IPS DF 6.9 (cell line): Measurements from ENCODE around the gene PKP1.

Experiments used
- DNase-seq: peaks from one replicate; pipeline ENCODE4 v3.0.0-alpha.2; 2013; ENCODE audit warnings: low read depth, low spot score
- H3K27ac ChIP-seq: one replicate; pipeline ENCODE4 v1.5.1; 2013; ENCODE audit warnings: low read length, control low read depth
- H3K27me3 ChIP-seq: 2 replicates; pipeline ENCODE4 v1.6.1; 2013; ENCODE audit warnings: mild to moderate bottlenecking, low read length; ENCODE audit not compliant: control insufficient read depth, insufficient read depth
- H3K36me3 ChIP-seq: 2 replicates; pipeline ENCODE4 v1.6.1; 2013; ENCODE audit warnings: low read length; ENCODE audit not compliant: control insufficient read depth, insufficient read depth
- H3K4me1 ChIP-seq: 2 replicates; pipeline ENCODE4 v1.6.1; 2013; ENCODE audit warnings: low read length; ENCODE audit not compliant: control insufficient read depth, insufficient read depth
- H3K4me3 ChIP-seq: 2 replicates; pipeline ENCODE4 v1.5.1; 2013; ENCODE audit warnings: mild to moderate bottlenecking, low read length
- H3K9me3 ChIP-seq: 2 replicates; pipeline ENCODE4 v1.6.1; 2013; ENCODE audit warnings: low read length, inconsistent platforms; ENCODE audit not compliant: control insufficient read depth, insufficient read depth
- WGBS: extraction: QIAGEN DNeasy Blood & Tissue Kit; methylation state at CpG from one replicate; pipeline ENCODE4 v1.1.7; 2013; ENCODE audit warnings: mixed read lengths, missing lambda C conversion rate; ENCODE audit not compliant: insufficient read length, insufficient coverage; 5-methylcytosine and 5-hydroxymethylcytosine counted together

Gene PKP1

GRCh38 chr1:201341377-201341776, 58.1 kb downstream of the PKP1 start:
- Histone ChIP-seq H3K4me3 (no peak overlapping the region), H3K27ac (no peak overlapping the region), H3K36me3 (no peaks in the 10 kb centered on the region), H3K9me3 (no peaks in the 10 kb centered on the region), H3K4me1 (peaks cover 3% of the 10 kb centered on the region; the same call in 1 of the 2 replicates), H3K27me3 (no peaks in the 10 kb centered on the region)
- no CpG with 5 or more reads among the region's 1 CpG for WGBS
- DNase-seq = no peak

GRCh38 chr1:201344206-201345080, 61.1 kb downstream of the PKP1 start:
- Histone ChIP-seq H3K36me3 (no peaks in the 10 kb centered on the region), H3K27ac (no peak overlapping the region), H3K27me3 (no peaks in the 10 kb centered on the region), H3K9me3 (no peaks in the 10 kb centered on the region), H3K4me3 (no peak overlapping the region), H3K4me1 (peaks cover 10% of the 10 kb centered on the region)
- WGBS = no CpG with 5 or more reads among the region's 7 CpGs
- no peak for DNase-seq

GRCh38 chr1:201345081-201345355, 61.7 kb downstream of the PKP1 start:
- Histone ChIP-seq H3K9me3 (no peaks in the 10 kb centered on the region), H3K4me1 (peaks cover 10% of the 10 kb centered on the region), H3K4me3 (no peak overlapping the region), H3K27me3 (no peaks in the 10 kb centered on the region), H3K36me3 (no peaks in the 10 kb centered on the region), H3K27ac (no peak overlapping the region)
- WGBS = no CpG with 5 or more reads among the region's 5 CpGs
- DNase-seq = no peak

- Histone ChIP-seq H3K27me3 (no peaks in the 10 kb centered on the region), H3K4me3 (no peak overlapping the region), H3K4me1 (peaks cover 10% of the 10 kb centered on the region), H3K9me3 (no peaks in the 10 kb centered on the region), H3K27ac (no peak overlapping the region), H3K36me3 (no peaks in the 10 kb centered on the region)
- DNase-seq = peak; percentile 54
- no CpG with 5 or more reads among the region's 5 CpGs for WGBS
These were observed 63.1 kb downstream of the PKP1 start for GRCh38 chr1:201346337-201346939.

- Histone ChIP-seq H3K36me3 (no peaks in the 10 kb centered on the region), H3K27ac (no peak overlapping the region), H3K27me3 (no peaks in the 10 kb centered on the region), H3K4me1 (peaks cover 10% of the 10 kb centered on the region), H3K4me3 (no peak overlapping the region), H3K9me3 (no peaks in the 10 kb centered on the region)
- no peak for DNase-seq
- no CpG with 5 or more reads among the region's 2 CpGs for WGBS
These were observed 63.7 kb downstream of the PKP1 start for GRCh38 chr1:201346987-201347386.

- H3K9me3 ChIP-seq = no peaks in the 10 kb centered on the region
- no peaks in the 10 kb centered on the region for H3K36me3 ChIP-seq
- H3K27ac ChIP-seq = no peak overlapping the region
- H3K27me3 ChIP-seq = no peaks in the 10 kb centered on the region
- no peak overlapping the region for H3K4me3 ChIP-seq
- H3K4me1 ChIP-seq = peaks cover 10% of the 10 kb centered on the region
- WGBS = no CpG with 5 or more reads among the region's 7 CpGs
- no peak for DNase-seq
These were observed 64.3 kb downstream of the PKP1 start for GRCh38 chr1:201347498-201348210.

- WGBS = no CpG with 5 or more reads among the region's 6 CpGs
- H3K27ac ChIP-seq = no peak overlapping the region
- DNase-seq = peak; percentile 89
- H3K9me3 ChIP-seq = no peaks in the 10 kb centered on the region
- H3K4me1 ChIP-seq = peaks cover 10% of the 10 kb centered on the region
- no peaks in the 10 kb centered on the region for H3K36me3 ChIP-seq
- no peak overlapping the region for H3K4me3 ChIP-seq
- no peaks in the 10 kb centered on the region for H3K27me3 ChIP-seq
These were observed 64.9 kb downstream of the PKP1 start for GRCh38 chr1:201348211-201348566.

- no peaks in the 10 kb centered on the region for H3K27me3 ChIP-seq
These were observed 65.8 kb downstream of the PKP1 start for GRCh38 chr1:201349092-201349491.

GRCh38 chr1:201350361-201350725, 67.0 kb downstream of the PKP1 start:
- no peaks in the 10 kb centered on the region for H3K9me3 ChIP-seq
- no peaks in the 10 kb centered on the region for H3K36me3 ChIP-seq
- DNase-seq = no peak
- no CpG with 5 or more reads among the region's 2 CpGs for WGBS
- no peaks in the 10 kb centered on the region for H3K27me3 ChIP-seq
- peaks cover 8% of the 10 kb centered on the region for H3K4me1 ChIP-seq
- no peak overlapping the region for H3K27ac ChIP-seq
- no peak overlapping the region for H3K4me3 ChIP-seq

More at GRCh38 chr1:201349092-201349491, 65.8 kb downstream of the PKP1 start:
- no CpG with 5 or more reads among the region's 4 CpGs for WGBS
- no peak overlapping the region for H3K27ac ChIP-seq
- peaks cover 10% of the 10 kb centered on the region for H3K4me1 ChIP-seq
- no peaks in the 10 kb centered on the region for H3K9me3 ChIP-seq
- DNase-seq = no peak
- H3K4me3 ChIP-seq = no peak overlapping the region
- no peaks in the 10 kb centered on the region for H3K36me3 ChIP-seq

- no peak overlapping the region for H3K27ac ChIP-seq
- H3K36me3 ChIP-seq = no peaks in the 10 kb centered on the region
- no peak for DNase-seq
- no CpG with 5 or more reads among the region's 7 CpGs for WGBS
- H3K4me1 ChIP-seq = peaks cover 8% of the 10 kb centered on the region
- H3K9me3 ChIP-seq = no peaks in the 10 kb centered on the region
- H3K4me3 ChIP-seq = no peak overlapping the region
- H3K27me3 ChIP-seq = no peaks in the 10 kb centered on the region
These were observed 67.6 kb downstream of the PKP1 start for GRCh38 chr1:201350884-201351283.
